Pancreas (tissue), 10 donors: ENCODE results near the gene DHPS. TPM values are rescaled to one million over a fixed set of nuclear protein-coding genes. Genes with fewer than 3 reads are reported as not detected.
"Not testable (repeated sequence)": the region's sequence is repeated elsewhere in the genome, so short reads cannot be mapped to it uniquely, and the experiment has no call there.

ENCODE experiments used
- ATAC-seq, 4 donors: fragments of 200-7000 bp; cut with Tn5 transposase; one replicate each; pipeline versions ENCODE4 v1.8.0 to v1.9.1; 2020; ENCODE audit warnings: mild to moderate bottlenecking in 4 of 4, moderate library complexity in 4 of 4
- DNase-seq, 6 donors: peaks; one replicate each; pipeline ENCODE4 v3.0.0-alpha.2; 2020
- FAIRE-seq: peaks from 2 replicates; lab custom pipeline; 2012; peaks lifted over from hg19 to GRCh38; lab: Jason Lieb, UNC
- H3K27ac ChIP-seq, 4 donors: fragments of 200-600 bp; sonication (generic); 1 replicate in 3 of 4; 2 replicates in 1 of 4; pipeline versions ENCODE4 v1.5.0 to v1.8.0; 2020
- H3K27me3 ChIP-seq, 4 donors: fragments of 200-600 bp; one replicate each; pipeline ENCODE4 v1.8.0; 2021
- H3K36me3 ChIP-seq, 3 donors: fragments of 200-600 bp; sonication (generic) in 1 of 3; one replicate each; pipeline versions ENCODE4 v1.5.0 to v1.8.0; 2020 to 2021
- H3K4me1 ChIP-seq, 3 donors: fragments of 200-600 bp; one replicate each; pipeline ENCODE4 v1.8.0; 2021
- H3K4me3 ChIP-seq, 4 donors: fragments of 200-600 bp; sonication (generic) in 2 of 4; one replicate each; pipeline versions ENCODE4 v1.5.0 to v1.8.0; 2020 to 2021
- H3K9me3 ChIP-seq, 4 donors: fragments of 200-600 bp; one replicate each; pipeline ENCODE4 v1.8.0; 2021
- CTCF ChIP-seq, 4 donors: fragments of 200-600 bp; sonication (generic) in 3 of 4; IDR thresholded peaks; one replicate each; pipeline versions ENCODE4 v1.5.0 to v1.8.0; 2021; ENCODE audit warnings: antibody characterized with exemption in 4 of 4
- WGBS, 2 donors: extraction: QIAGEN DNeasy Blood & Tissue Kit; methylation state at CpG; one replicate each; pipeline ENCODE4 v1.1.7; 2013; 5-methylcytosine and 5-hydroxymethylcytosine counted together
- intact Hi-C, 3 donors: fragments of 100-400 bp; cut with DNase I; formaldehyde crosslinking; loops; one replicate each; pipeline versions ENCODE4 v1.11.1 to v1.14.2; 2022
- polyA plus RNA-seq, 2 donors: library from polyadenylated mRNA; stranded (reverse); fragments of 200-250 nt; gene quantifications; one replicate each; pipeline ENCODE4 v1.2.3, GENCODE V29; 2013
- total RNA-seq, 6 donors: library from RNA; stranded (reverse); fragmentation: NEBNext Ultra II Directional in 4 of 6; extraction: Animal tissue kit (Norgen Biotek cat#: 25700) in 4 of 6; gene quantifications; one replicate each; pipeline versions ENCODE4 v1.2.1 to v1.2.4, GENCODE V29; 2021 to 2023
- donor health status: healthy with polysubstance abuse.
- donor health status: DM: no; HTN: no; CAD: no; lungs with moderate emphysema.
- donor health status: DM: no; HTN: no; CAD: no.
- donor health status: control.
- donor health status: control.
- donor health status: Bipolar disorder and iron deficiency.
- donor health status: DM: yes; HTN: yes; CAD: no.
- donor health status: DM: no; HTN: no; CAD: no.
- donor health status: DM: no; HTN: no; CAD: no.
- donor health status: DM: yes; HTN: yes; CAD: no.

The DHPS gene
- total and polyA plus RNA-seq, 8 donors = 36.0 to 85.7 (median 49.9) TPM

GRCh38 chr19:12715102-12715501 is 33.4 kb upstream of the DHPS start:
- WGBS, 2 donors = 92 to 94% methylated on average over 15 of the region's 15 CpGs

GRCh38 chr19:12713304-12713703 is 31.6 kb upstream of the DHPS start:
- not testable (repeated sequence) for H3K4me1 ChIP-seq, H3K4me3 ChIP-seq, DNase-seq, H3K27ac ChIP-seq, H3K9me3 ChIP-seq, ATAC-seq, FAIRE-seq, H3K27me3 ChIP-seq
- 92 to 98% methylated on average over 9 of the region's 9 CpGs for WGBS, 2 donors
- intact Hi-C loops = loop anchor here in 1 of 3 donors (10.0 kb wide), 1 partner anchor 131 kb away; no protein-coding TSS in a partner anchor
- H3K36me3 ChIP-seq = peaks cover 0 to 38% (median 34%) of the 10 kb centered on the region in 3 donors

More at GRCh38 chr19:12715102-12715501, 33.4 kb upstream of the DHPS start:
- no peaks in the 10 kb centered on the region for H3K27me3 ChIP-seq
- intact Hi-C loops = loop anchor here in 1 of 3 donors (10.0 kb wide), 1 partner anchor 130 kb away; no protein-coding TSS in a partner anchor
- peaks cover 0 to 38% (median 34%) of the 10 kb centered on the region in 3 donors for H3K36me3 ChIP-seq
- no peak overlapping the region for H3K4me3 ChIP-seq
- H3K9me3 ChIP-seq = no peaks in the 10 kb centered on the region
- no peak overlapping the region for H3K27ac ChIP-seq
- no peak for TF ChIP-seq CTCF (IDR thresholded peaks at IDR 0.05)
- no peak for ATAC-seq
- H3K4me1 ChIP-seq = no peaks in the 10 kb centered on the region
- FAIRE-seq = no peak
- DNase-seq = no peak

- peak in 2 of 4 donors; percentile 6 to 12 for TF ChIP-seq CTCF (IDR thresholded peaks at IDR 0.05)
- H3K27me3 ChIP-seq, H3K4me1 ChIP-seq, ATAC-seq, H3K27ac ChIP-seq, H3K4me3 ChIP-seq, FAIRE-seq, H3K9me3 ChIP-seq: not testable (repeated sequence)
- intact Hi-C loops = loop anchor here in 1 of 3 donors (10.0 kb wide), 1 partner anchor 133 kb away; no protein-coding TSS in a partner anchor
- peaks cover 0 to 38% (median 34%) of the 10 kb centered on the region in 3 donors for H3K36me3 ChIP-seq
- WGBS, 2 donors = 46 to 54% methylated on average over 10 to 12 of the region's 14 CpGs
- peak in 1 of 6 donors; percentile 55 for DNase-seq
Observed at GRCh38 chr19:12712077-12712476, 30.4 kb upstream of the DHPS start.

GRCh38 chr19:12711187-12711586 is 29.5 kb upstream of the DHPS start:
- no peak for DNase-seq
- H3K36me3 ChIP-seq = peaks cover 0 to 47% (median 41%) of the 10 kb centered on the region in 3 donors
- 91 to 93% methylated on average over 17 of the region's 17 CpGs for whole genome bisulfite sequencing, 2 donors

GRCh38 chr19:12708641-12709040 is 27.0 kb upstream of the DHPS start:
- 93 to 97% methylated on average over 8 of the region's 8 CpGs for WGBS, 2 donors

More at GRCh38 chr19:12711187-12711586, 29.5 kb upstream of the DHPS start:
- no peak for ATAC-seq
- intact Hi-C loops = loop anchor here in 1 of 3 donors (10.0 kb wide), 1 partner anchor 134 kb away; no protein-coding TSS in a partner anchor
- Histone ChIP-seq H3K4me3 (no peak overlapping the region), H3K27ac (no peak overlapping the region), H3K27me3 (no peaks in the 10 kb centered on the region), H3K4me1 (no peaks in the 10 kb centered on the region), H3K9me3 (no peaks in the 10 kb centered on the region)
- FAIRE-seq = no peak
- no peak for TF ChIP-seq CTCF (IDR thresholded peaks at IDR 0.05)

More at GRCh38 chr19:12708641-12709040, 27.0 kb upstream of the DHPS start:
- Histone ChIP-seq H3K9me3 (no peaks in the 10 kb centered on the region), H3K27me3 (no peaks in the 10 kb centered on the region), H3K4me3 (no peak overlapping the region), H3K4me1 (no peaks in the 10 kb centered on the region), H3K27ac (no peak overlapping the region), H3K36me3 (peaks cover 0 to 50% (median 29%) of the 10 kb centered on the region in 3 donors)
- no peak for ATAC-seq
- no peak for DNase-seq
- TF ChIP-seq CTCF (IDR thresholded peaks at IDR 0.05) = no peak
- no peak for FAIRE-seq
- intact Hi-C loops = no loop called here
